Measurements from ENCODE around the gene HYAL3.

- TF ChIP-seq KLF5 (IDR thresholded peaks at IDR 0.05; ENCODE audit: partially characterized antibody) (no peak), KAT2A (conservative IDR thresholded peaks at IDR 0.05; ENCODE audit: control insufficient read depth, low read depth, low read length) (no peak), YY1 (IDR thresholded peaks at IDR 0.05; ENCODE audit: low read depth, low read length) (no peak), CTCF (IDR thresholded peaks at IDR 0.05 in 2 of 3, conservative IDR thresholded peaks at IDR 0.05 in 1 of 3; ENCODE audit: control insufficient read depth in 2 of 3, extremely low read depth in 1 of 3, insufficient read depth in 1 of 3, low read depth in 3 of 3, low read length in 3 of 3) (no peak), EZH2 (IDR thresholded peaks at IDR 0.05; ENCODE audit: borderline replicate concordance, control insufficient read depth, low read depth, low read length) (no peak), REST (IDR thresholded peaks at IDR 0.05; ENCODE audit: low read depth, low read length) (no peak), PRDM15 (CRISPR knock-in tag; IDR thresholded peaks at IDR 0.05) (no peak), ATF3 (IDR thresholded peaks at IDR 0.05; ENCODE audit: borderline replicate concordance, extremely low read depth, low read depth, low read length) (no peak), CHD2 (IDR thresholded peaks at IDR 0.05; ENCODE audit: borderline replicate concordance, low read depth, low read length) (no peak), ZNF384 (IDR thresholded peaks at IDR 0.05; ENCODE audit: borderline replicate concordance, low read depth, low read length) (no peak)
Observed at GRCh38 chr3:50333744-50334328, 34.6 kb upstream of the HYAL3 start.

Measured in GM12878 (cell line).